HG02981 (cell line): ENCODE measurements around the gene SMURF2.
"Not testable (repeated sequence)": the region's sequence is repeated elsewhere in the genome, so short reads cannot be mapped to it uniquely, and the experiment has no call there.

Source experiments
- ATAC-seq: cut with Tn5 transposase; IDR thresholded peaks from one replicate; pipeline ENCODE4 v1.9.1; 2021; ENCODE audit warnings: mild to moderate bottlenecking, moderate library complexity; ENCODE audit not compliant: unreplicated experiment

SMURF2 gene

DNA sequence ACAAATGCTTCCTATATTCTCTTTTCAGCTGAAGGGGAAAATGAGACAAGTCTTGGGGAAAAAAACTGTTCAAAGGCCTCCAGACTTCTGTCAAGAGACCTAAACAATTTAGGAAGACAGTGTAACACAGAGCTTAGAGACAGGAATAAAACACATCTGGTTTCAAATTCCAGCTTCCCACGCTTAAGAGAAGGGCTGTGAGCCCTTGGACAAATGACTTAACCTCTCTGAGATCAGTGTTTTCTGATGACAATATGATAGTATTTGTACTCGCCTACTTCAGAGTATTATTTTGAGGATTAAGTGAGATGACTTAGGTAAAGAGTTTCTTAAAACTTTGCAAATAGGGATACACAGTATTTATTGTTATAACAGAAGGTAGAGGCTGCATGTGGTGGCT is 29.5 kb downstream of the SMURF2 start:
- ATAC-seq, result no peak

DNA sequence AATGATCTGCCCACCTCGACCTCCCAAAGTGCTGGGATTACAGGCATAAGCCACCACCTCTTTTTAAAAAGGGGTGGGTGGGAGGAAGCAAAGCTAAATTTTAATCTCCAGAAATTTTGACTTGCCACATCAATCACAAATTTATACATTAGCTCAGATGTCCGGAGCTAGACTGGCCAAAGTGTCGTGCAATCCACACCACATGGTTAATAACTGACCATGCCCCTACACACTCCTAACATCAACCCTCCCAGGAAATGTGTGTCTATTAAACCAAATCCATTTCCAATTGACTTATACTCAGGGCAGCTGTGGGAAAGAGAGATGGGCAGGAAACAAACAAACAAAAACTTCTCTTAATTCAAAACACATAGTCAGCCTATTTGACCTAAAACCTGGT is 29.9 kb downstream of the SMURF2 start:
- no peak for ATAC-seq

DNA sequence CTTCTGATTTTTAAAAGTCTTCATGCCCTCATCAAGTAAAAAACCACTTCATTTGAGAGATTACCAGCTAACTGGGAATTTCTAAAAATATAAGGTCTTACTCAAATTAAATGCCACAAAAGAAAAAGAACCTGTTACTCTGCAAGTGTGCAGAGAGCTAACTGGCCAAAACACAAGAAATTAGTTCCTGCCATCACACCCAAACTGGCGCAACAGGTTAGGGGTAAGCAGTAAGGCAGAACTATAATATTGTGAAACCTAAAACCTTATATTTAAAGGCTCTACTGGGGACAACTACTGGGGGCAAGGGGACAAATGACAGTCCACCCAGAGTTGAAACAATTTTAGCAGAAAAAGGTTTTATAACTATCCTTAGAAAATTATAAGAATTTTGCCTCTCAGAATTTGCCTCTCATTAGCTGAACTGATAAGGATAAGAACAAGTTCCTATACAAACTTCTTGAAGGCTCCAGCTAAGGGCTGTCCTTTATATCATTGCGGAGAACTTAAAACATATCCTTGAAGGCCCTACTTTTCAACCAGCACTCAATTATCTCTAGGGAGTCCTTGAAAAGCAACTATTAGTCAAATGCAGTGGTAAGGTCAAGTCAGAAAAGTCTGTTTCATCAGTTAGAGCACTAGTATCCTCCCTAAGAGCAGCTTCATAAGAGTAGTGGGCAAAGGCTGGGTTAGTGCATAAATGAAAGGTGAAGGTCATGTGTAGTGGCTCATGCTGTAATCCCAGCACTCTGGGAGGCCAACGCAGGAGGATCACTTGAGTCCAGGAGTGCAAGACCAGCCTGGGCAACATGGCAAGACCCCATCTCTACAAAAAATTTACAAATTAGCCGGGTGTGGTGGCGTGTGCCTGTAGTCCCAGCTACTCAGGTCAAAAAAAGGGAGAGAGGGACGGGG is 31.5 kb downstream of the SMURF2 start:
- no peak for ATAC-seq

DNA sequence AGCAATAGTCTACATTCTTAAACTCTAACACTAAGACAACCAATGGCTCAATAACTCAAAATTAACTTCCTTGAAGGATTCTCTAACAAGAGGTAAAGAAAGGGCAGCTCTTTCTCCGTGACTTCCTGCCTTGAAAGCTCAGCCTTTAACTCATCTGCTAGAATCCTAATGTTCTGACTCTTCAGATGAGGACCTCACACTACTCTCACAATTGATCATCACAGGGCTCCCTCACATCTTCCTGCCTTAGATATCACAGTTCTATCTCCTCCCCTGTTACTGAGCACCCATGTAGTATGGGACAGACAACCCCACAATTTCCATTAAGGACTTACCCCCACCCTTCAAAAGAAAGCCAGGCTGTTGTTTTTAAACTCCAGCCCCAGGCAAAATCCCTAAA is 33.5 kb downstream of the SMURF2 start:
- no peak for ATAC-seq

DNA sequence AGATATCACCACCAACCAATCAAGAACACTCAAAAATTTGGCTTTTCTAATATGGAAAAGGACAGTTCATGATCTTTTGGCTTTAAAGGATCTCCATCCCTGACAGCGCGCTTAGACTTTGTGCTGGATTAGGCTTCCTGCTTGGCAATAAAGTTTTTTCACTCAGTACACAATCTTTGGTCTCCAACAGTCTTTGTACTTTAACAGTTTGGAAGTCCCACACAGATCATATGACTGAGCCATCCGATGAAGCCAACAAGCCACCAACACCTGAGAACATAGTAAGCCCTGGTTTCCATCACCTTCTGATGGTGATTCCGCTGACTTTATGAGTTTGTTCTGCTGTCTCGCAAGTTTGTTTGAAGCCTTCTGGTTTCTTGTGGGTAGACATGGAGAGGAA is 34.3 kb downstream of the SMURF2 start:
- ATAC-seq, result no peak

DNA sequence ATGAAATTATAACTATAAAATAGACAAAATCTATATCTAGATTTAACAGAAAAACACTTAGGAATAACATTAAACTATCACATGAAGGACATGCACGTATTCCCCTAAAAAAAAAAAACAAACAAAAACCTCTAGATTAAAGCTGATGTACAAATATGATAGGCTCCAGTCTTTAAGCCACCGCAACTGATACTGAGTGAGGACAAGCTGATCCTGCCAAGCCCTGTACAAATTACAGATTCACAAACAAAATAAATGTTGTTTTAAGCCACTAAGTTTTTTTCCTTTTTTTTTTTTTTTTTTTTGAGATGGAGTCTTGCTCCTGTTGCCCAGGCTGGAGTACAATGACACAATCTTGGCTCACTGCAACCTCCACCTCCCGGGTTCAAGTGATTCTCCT is 35.3 kb downstream of the SMURF2 start:
- no peak for ATAC-seq

DNA sequence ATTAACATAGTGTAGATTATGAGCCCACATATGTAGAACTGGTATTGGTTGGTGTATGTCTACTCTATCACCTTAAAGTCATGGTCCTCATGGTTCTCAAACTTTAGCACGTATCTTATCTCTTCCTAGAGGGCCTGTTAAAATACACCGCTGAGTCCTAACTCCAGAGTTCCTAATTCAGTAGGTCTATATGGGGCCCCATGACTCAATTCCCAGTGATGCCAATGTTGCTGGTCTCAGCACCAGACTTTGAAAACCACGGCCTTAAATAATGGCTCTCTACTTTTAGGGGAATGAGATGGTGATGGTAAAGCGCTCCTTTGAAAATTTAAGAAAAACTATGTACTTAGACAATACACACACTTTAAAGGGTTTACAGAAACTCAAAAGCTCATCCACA is 36.6 kb downstream of the SMURF2 start:
- ATAC-seq, result no peak

DNA sequence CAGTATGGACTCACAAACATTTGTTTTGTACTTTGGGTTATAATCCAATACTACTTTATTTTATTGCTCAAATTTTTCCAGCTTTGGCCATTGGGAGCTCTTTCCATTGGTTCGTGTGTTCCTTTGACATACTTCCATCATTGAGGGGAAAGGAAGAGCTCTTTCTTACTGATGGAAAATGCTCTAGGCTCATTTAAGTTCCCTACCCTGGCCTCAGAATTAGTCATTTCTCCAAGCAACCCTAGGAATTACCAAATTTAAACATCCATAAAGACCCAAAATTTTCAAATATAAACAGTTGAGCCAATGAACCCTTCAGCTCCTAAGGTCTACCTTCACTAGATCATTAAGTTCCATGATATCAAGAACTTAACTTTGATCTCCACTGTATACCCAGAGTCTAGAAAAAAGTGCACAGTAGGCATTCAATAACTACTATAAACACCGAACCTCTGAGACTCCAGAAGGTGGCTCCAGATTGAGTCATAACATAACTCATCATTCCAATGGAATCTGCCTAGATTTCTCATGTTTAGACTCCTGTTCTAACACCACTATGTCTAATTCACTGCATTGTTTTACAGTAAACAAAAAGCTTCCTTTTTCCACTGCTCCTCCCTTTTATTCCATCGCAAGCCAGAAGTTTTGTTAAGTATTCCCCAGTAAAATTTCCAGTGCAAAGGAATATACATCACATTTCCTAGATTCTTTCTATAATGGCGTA is 39.0 kb downstream of the SMURF2 start:
- ATAC-seq, result no peak

DNA sequence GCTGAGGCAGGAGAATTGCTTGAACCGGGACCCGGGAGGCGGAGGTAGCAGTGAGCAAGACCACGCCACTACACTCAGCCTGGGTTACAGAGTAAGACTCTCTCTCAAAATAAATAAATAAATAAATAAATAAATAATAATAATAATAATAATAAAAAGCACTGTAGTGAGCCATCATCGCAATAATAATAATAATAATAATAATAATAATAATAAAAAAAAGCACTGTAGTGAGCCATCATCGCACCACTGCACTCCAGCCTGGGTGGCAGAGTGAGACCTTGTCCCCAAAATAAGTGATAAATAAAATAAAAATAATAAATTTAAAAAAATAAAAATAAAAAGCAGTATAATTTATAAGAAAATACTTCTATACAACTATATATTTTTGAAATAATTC is 40.3 kb downstream of the SMURF2 start:
- no peak for ATAC-seq

DNA sequence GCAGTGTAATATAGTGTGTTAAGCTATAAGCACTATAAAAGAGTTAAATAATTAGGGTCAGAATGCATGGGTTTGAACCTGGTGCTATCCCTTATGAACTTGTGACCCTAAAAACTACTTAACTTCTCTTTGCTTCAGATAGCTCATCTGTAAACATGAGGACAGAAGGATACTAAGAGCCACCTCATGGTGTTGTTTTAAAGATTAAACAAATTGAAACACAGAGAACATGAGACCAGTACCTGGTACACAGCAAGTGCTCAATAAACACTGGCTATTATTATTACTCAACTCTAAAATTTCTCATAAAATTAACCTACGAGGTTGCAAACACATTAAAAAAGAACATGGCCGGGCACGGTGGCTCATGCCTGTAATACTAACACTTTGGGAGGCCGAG is 43.3 kb downstream of the SMURF2 start:
- ATAC-seq, result no peak

DNA sequence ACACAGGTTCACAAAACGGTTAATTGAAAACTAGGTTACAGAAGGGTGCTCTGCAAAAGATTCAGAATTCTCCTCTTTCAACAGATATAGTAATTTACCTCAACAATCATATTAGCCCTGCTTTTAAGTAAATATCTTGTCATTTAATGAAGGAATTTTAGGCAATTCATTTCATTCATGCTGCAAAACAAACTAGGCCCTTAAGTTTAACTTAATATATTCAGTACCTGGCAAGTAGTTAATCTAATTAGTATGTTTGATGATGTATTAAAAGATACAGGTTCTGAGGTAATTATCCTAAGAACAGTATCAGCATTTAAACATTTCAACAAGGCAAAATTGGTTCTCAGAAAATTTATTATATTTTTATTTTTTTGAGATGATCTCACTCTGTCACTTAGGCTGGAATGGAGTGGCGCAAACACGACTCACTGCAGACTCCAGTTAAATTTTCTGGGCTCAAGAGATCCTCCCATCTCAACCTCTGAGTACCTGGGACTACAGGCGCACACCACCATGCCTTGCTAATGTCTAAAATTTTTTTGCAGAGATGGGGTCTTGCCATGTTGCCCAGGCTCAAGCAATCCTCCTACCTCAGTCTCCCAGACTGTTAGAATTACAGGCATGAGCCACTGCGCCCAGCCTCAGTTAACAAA is 44.9 kb downstream of the SMURF2 start:
- ATAC-seq, result no peak

DNA sequence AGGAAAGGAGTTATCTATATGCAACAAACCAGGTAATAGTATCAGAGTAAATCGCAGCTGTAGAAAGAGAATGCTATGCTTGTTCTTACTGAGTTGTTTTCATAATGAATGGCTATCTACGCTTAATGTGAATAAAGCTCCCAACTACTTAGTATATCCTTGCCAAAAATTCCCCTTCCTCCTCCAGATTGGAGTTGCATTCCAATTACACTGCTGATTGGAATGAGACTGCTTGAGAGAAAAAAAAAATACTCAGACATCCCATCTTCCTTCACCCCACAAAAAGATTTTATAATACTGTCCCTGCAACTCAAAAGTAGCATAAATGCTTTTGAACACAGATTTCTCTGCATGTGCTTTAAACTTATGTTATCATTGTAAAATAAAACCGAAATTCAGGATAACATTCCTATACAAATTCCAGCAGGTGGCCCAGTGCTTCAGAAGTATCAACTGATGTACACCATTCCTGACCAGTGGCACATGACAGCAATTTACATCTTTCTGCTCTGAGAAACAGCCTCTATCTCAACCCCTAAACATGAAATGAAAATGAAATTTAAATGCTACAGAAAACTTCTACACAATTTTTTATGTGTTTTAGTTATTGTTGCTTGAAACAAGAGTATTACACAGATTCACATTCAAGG is 47.0 kb downstream of the SMURF2 start:
- ATAC-seq, result no peak

DNA sequence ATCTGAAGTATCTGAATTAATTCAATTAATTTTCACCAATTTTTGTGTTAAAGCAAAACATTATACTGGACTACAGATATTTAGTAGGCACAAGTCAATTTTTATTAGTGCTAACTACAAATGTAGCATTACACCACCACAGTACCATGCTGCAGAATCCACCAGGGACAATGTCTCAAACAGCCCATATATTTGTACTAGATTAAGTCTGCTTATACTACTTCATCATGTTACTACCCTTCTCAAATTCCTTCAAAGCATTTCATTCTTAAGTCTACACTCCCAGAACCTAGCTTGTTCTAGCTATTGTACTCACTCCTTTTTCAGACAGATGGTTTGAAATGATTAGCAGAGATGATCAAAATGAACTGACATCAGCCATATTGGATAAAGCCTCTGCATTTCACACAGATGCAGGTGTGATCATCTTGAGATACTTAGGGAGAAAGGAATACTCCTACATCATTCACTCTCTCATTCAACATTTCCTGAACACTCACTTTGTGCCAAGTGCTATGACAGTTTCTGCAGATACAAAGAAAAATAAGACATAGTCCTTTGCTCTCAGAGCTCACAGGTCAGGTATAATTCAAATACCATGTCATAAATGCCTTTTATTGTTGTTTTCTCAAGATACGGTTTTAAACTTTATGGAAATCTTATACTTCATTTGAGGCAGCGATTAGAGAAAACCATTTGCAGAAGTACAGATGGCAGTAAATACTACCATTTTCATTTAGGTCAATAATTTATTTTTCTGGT is 47.7 kb downstream of the SMURF2 start:
- ATAC-seq, result no peak

DNA sequence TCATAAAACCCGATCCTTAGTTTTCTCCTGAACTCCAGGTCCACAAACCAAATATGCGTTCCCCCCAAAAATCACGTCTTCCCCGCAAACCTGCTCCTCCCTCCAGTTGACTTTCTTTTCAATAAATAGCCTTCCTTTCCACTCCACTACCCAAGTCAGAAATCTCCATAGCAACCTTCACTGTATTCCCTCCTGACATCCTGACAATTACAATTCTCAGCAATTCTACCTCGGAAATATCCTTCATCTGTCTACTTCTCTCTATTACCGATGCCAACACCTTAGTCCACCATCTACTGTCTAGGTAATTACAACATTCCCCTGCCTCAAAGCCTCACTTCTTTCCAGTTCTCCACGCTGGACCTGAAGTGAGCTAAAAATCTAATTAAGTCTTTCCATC is 50.7 kb downstream of the SMURF2 start:
- no peak for ATAC-seq

DNA sequence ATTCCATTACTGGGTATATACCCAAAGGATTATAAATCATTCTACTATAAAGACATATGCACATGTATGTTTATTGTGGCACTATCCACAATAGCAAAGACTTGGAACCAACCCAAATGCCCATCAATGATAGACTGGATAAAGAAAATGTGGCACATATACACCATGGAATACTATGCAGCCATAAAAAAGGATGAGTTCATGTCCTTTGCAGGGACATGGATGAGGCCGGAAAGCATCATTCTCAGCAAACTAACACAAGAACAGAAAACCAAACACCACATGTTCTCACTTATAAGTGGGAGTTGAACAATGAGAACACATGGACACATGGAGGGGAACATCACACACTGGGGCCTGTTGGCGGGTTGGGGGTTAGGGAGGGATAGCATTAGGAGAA is 51.9 kb downstream of the SMURF2 start:
- ATAC-seq, result not testable (repeated sequence)

DNA sequence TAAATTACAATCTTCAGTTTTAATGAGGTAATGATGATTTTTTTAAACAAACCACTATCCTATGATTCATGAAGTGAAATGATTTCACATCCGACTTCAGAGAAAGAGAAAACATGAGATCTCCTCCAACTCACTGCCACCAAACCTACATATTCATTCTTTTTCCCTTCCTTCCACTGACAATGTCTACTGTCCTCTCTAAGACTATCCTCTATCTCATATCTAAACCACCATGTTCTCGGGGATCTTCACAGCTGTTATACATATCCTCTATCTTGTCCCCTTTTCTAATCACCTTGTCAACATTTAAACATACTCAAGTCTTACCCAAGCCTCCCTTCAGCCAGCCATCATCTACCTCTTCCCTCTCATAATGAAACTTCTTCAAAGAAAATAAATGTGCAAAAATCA is 53.5 kb downstream of the SMURF2 start:
- ATAC-seq, result no peak

DNA sequence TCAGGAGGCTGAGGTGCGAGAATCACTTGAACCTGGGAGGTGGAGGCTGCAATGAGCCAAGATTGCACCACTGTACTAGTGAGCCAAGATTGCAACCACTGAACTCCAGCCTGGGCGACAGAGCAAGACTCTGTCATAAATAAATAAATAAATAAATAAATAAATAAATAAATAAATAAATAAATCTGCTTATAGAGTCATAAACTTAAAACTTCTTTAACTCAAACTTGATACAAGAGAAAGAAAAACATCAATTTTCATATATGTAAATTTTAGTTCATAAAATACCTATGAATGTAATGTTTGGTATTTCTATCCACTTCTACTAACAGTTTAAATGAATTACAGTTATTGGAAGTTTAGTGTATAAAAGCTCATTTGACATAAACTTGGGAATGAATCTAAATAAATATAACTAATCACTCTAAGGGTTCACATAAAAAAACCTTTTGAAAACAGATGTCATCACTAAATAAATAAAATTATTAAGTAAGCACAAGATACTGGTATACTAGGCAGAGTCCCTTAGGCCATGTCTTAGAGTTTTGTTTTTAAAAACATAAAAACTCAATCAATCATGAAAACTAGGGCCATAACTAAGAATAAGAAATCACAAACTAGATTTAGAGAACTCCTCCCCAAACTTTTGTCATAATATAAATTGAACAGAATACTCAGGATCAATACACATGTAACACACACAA is 54.1 kb downstream of the SMURF2 start:
- ATAC-seq, result no peak

DNA sequence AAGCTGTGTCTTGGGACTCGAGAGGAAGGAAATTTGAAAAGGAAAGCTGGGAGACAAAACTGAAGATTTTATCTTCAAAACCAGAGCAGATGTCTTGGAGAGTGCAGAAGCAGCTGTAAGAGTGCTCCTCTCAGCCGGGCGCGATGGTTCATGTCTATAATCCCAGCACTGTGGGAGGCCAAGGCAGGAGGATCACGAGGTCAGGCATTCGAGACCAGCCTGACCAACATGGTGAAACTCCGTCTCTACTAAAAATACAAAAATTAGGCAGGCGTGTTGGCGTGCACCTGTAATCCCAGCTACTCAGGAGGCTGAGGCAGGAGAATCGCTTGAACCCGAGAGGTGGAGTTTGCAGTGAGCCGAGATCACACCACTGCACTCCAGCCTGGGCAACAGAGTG is 57.6 kb downstream of the SMURF2 start:
- ATAC-seq, result not testable (repeated sequence)

DNA sequence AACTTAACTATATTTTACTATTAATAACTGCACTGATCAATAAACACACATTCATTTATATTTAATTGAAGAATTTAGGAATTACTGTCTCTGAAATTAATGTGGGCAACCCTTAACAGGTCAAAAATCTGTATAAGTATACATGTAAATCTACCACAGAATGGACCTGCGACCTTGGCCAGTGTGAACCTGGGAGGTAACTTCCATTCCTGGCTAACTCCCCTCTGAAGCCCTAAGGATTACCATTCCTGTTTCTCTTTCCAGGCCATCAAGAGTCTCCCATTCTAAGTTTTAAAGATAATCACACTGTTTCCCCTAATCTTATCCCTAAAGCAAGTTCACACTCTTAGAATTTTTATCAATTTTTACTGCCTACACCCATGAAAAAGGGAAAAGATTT is 58.1 kb downstream of the SMURF2 start:
- ATAC-seq, result no peak

DNA sequence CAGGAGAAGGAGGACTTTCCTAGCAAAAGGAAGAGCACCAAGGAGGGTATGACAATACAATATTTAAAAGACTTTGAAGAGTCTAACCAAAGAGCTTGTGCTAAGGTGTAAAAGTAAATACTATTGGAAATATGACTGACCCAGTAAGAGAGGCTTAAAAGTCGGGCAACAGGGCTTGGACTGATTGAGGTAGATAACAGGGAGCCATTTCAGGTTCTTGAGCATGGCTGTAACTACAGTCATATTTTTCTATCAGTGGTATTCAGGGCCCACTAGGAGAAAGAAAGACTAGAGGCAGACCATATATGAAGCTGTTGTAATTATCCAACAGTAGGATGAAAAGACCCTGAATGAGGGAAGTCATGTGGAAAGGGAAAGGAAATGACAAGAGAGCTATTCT is 62.3 kb downstream of the SMURF2 start:
- no peak for ATAC-seq
